Stimulated activated naive CD8-positive, alpha-beta T cell treated with anti-CD3 and anti-CD28 coated beads, Interleukin-15, Interleukin-2, amounts not matched to agents 100 U/mL and 50 U/mL, for 24 hours (primary cell): ENCODE measurements around the gene IRF2BPL.

ENCODE experiments used
- ATAC-seq: fragments of 150-1000 bp; cut with Tn5 transposase; one replicate; pipeline ENCODE4 v1.10.0; 2021
- DNase-seq: peaks from one replicate; pipeline ENCODE4 v3.0.0; 2021

IRF2BPL gene

DNA sequence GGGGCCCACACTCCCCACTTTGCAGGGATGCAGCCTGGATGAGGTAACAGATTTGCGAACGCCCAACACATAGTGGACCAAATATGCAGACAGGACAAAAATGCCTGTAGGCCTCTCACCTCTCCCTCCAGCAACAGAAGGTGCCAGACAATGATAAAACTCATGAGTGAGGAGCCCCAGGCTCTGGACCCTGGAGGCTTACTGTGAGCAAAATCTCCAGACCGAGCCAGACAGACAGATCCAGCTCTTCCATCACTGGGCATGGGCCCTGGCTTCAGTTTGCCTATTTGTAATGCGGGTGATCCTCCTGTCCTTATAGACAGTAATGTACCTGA, 42.3 kb downstream of the IRF2BPL start:
- ATAC-seq: no peak
- no peak for DNase-seq

DNA sequence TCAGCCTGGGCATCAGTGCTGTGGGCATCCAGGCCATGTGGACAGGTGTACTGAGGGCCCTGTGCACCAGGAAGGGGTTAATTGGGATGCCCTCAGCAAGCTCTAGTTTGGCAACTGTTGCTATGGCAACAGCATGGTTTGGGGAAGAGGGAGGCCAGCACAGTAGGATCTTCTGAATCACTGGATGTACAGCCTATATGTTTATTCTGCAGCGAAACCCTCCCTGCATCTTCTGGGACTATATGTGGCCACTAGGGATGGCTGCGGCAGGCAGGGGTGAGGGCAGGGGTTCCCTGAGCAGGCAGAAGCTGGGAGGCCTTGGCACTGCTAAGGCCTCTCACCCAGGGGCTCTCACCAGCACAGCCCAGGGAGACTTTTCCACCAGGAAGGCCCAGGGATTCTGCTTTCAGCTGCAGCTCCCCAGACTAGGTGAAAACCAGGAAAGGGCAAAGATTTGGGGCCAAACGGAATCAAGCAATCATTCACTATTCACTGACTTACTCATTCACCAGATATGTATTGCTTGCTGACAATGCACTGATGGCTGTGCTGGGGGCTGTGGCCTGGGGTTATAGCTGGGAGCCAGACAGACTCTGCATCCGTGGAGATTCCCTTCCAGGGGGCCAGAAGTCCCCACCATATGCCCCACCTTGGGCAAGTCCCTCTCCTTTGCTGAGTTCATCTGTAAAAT, 42.8 kb downstream of the IRF2BPL start:
- DNase-seq (no peak), ATAC-seq (no peak)

DNA sequence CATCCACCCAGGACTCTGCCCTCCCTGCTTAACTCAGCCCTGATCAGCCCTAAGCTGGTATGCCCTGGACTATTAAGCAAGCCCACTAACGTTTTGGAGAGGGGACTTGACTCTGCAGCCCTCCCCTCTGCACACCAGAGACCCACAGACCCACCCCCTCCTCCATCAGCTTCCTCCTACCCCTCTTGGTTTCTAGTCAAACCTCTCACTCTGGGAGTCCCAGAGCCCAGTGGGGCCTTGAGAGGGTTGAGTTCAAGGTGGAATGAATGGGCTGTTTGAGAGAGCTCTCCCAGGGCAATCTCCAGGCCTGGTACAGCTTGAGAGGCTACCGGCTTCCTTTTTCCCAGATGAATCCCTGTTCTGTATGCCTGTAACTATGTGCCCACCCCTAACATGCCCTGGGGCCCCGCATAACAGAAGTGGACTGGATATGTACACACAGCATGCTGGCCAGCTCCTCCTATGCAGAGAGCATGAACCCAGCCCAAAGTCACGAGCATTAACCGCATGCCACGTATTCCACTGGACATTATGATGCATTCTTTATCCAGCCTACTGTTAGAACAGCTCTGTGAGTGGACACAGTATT, 43.6 kb downstream of the IRF2BPL start:
- ATAC-seq: no peak
- no peak for DNase-seq

DNA sequence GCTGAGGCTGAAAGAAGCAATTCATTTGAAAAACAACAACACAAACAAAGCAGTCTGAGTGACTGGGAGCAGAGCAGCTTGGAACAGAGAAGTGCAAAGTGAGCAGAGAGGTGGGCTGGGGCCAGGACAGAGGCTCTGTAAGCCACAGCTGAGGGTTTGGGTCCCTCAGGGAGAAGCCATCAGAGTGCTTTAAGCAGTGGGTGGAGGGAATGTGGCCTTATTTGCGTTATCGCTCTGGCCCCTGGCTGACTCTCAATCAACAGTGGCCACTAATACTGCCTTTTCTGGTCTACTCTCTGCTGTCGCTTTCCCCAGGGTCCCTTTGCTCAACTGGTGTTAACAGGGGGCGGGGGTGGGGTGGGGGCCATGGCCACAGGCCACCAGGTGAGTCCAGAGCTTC, 44.2 kb downstream of the IRF2BPL start:
- DNase-seq (no peak), ATAC-seq (no peak)

DNA sequence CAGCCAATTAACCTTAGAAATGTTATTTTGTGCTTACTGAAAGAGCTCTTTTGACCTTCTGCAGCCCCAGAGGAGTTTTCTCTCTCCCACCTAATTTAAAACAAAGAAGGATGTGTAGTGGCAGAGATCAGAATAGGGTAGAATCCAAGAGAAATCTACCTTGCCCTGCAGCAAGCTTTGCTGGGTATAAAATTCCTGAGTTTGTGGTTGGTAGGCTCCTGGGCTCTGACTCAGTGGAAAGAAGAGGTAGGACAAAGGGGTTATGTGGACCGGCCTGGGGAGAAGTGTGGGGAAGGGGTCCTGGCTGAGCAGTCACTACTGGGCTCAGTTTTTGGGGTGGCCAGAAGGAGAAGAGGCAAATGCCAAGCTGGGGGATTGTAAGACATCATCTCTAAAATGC, 46.8 kb downstream of the IRF2BPL start:
- DNase-seq: no peak
- ATAC-seq: no peak

DNA sequence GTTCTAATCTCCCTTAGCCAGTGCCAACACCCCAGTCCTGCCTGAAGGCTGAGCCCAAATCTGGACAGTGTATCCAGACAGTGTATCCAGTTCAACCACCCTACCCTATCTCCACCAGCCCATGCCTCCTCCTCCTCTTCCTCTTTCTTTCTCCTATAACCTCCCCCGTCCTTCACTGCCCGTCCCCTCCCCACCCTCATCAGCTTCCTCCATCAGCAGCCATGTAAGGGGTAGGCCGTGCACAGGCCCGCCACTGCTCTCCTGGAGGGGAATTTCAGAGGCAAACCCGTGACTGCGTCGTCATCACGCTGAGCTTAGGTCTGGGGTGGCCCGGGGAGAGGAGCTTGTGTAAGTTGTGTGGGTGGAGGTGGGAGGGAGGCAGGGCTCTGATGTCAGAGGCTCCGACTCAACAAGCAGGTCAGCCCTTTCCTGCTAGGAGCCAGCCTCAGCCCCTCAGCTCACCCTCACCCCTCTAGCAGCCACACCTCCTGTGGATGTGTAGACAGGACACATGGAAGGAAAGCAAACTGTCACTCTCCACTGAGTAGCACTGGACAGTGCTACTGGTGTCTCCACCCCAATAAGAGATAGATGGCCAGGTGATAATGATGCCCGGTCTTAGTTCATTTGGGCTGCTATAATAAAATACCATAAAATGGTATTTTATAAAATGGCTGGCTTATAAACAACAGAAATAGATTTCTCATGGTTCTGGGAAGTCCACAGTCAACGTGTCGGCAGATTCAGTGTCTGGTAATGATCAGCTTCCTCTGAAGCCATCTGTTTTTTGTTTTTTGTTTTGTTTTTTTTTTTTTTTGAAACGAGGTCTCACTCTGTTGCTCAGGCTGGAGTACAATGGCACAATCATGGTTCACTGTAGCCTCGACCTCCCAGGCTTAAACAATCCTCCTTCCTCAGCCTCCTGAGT, 50.5 kb downstream of the IRF2BPL start:
- ATAC-seq (peak; percentile 98), DNase-seq (peak; percentile 89)

DNA sequence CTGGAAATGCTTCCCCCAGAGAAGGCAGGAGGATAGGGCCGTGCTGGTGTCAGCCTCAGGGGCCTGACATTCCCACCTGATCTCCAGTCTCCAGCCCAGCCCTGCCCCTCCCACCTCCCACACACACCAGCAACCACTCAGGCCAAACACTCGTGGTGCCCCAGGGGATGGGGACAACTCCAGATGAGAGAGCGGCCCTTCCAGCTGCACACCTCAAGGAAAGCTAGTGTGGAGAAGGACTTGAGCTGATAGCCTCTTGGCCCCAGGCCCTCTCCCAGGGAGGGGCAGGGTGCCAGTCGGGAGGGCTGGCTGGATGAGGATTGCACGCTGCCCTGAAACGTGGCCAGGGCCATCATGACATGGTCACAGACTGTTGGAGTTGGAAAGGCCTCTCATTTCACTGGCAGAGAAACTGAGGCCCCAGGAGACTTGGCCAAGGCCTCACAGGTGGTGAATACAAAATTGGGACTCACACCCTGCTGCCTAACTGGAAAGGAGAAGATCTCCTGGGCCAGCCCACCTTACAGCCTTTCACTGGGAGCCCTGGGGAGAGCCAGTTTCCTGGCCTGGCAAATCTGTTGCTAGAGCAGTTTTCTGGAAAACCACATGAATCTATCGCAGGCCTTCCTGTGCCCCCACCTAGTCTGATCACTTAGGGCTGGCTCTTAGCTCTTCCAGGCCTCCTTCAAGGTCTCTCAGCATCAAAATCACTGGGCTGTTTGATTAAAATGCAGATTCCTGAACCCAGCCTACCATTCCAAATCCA, 52.1 kb downstream of the IRF2BPL start:
- no peak for ATAC-seq

DNA sequence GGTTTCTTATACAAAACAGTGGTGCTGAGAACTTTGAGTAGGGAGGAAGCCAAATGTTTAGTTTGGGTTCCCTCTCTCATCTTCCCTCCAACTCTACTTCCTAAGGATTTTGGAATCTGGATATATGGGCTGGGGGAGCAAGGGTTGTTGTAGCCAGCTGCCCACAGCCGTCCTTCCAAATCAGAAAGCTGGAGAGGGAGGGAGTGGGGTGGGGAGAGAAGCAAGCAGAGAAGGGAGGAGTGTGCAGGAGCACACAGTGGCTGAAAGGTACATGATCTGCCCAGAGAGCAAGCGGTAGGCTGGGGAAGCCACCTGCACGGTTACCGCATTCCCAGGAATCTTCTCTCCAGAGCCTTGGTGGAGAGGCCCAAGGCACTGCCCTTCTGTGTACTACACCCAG, 52.7 kb downstream of the IRF2BPL start:
- ATAC-seq: no peak

More for the DNA sequence above, 52.1 kb downstream of the IRF2BPL start:
- DNase-seq: no peak

DNA sequence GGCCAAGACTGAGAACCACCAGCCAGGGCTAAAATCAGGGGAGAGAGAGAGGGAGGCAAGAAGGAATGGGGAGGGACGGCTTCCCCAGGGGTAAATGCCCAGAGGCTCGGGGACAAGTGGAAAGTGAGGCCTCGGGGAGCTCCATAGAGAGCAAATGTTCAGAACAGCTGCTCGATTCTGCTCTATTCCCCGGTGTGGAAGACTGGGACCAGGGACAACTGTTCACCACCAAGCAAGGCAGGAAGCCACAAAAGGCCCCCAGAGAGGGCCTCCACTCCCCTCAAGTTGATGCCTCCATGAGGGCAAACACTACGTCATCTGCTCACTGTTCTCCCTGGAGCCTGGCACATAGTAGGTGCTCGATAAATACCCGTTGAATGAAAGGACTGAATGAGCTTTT, 53.5 kb downstream of the IRF2BPL start:
- no peak for ATAC-seq
- DNase-seq: no peak

More for the DNA sequence above, 52.7 kb downstream of the IRF2BPL start:
- no peak for DNase-seq
